Breast epithelium (tissue), 4 donors: ENCODE results near the gene TPD52L1. TPM values are rescaled to one million over a fixed set of nuclear protein-coding genes. Genes with fewer than 3 reads are reported as not detected.

Experiments used
- DNase-seq, 2 donors: peaks; one replicate each; pipeline ENCODE4 v3.0.0-alpha.2; 2019; ENCODE audit warnings: low spot score in 2 of 2
- H3K27ac ChIP-seq, 2 donors: fragments of 200-600 bp; sonication (generic) in 1 of 2; one replicate each; pipeline ENCODE4 v1.5.1; 2016 to 2019; ENCODE audit warnings: mild to moderate bottlenecking in 1 of 2
- H3K27me3 ChIP-seq, 2 donors: fragments of 200-600 bp; sonication (generic) in 1 of 2; one replicate each; pipeline versions ENCODE4 v1.5.1 to v1.6.0; 2017 to 2019; ENCODE audit warnings: control low read depth in 1 of 2, mild to moderate bottlenecking in 1 of 2
- H3K36me3 ChIP-seq: fragments of 200-600 bp; one replicate; pipeline ENCODE4 v1.5.1; 2019
- H3K4me1 ChIP-seq, 2 donors: fragments of 200-600 bp; sonication (generic); one replicate each; pipeline ENCODE4 v1.5.1; 2016 to 2019; ENCODE audit warnings: control low read depth in 1 of 2
- H3K4me3 ChIP-seq, 3 donors: fragments of 200-600 bp; sonication (generic); 1 replicate in 2 of 3; 2 replicates in 1 of 3; pipeline ENCODE4 v1.5.1; 2016 to 2019; ENCODE audit warnings: mild to moderate bottlenecking in 3 of 3, moderate library complexity in 2 of 3
- H3K9me3 ChIP-seq, 2 donors: fragments of 200-600 bp; sonication (generic) in 1 of 2; one replicate each; pipeline ENCODE4 v1.5.1; 2016 to 2019; ENCODE audit warnings: control low read depth in 1 of 2
- CTCF ChIP-seq, 3 donors: fragments of 450-650 bp; IDR thresholded peaks; one replicate each; pipeline ENCODE4 v1.5.1; 2016 to 2017; ENCODE audit warnings: antibody characterized with exemption in 3 of 3, mild to moderate bottlenecking in 3 of 3, moderate library complexity in 3 of 3
- POLR2A ChIP-seq: fragments of 450-650 bp; IDR thresholded peaks from one replicate; pipeline ENCODE4 v1.6.1; 2016; ENCODE audit warnings: antibody characterized with exemption, mild to moderate bottlenecking, moderate library complexity
- POLR2AphosphoS5 ChIP-seq, 3 donors: sonication (generic); formaldehyde crosslinking; IDR thresholded peaks; one replicate each; pipeline ENCODE4 v1.6.1; 2017; ENCODE audit warnings: antibody characterized with exemption in 3 of 3
- intact Hi-C: fragments of 100-400 bp; cut with DNase I; formaldehyde crosslinking; loops from one replicate; pipeline ENCODE4 v1.15.1; 2023; ENCODE audit warnings: low total_unique reads
- total RNA-seq, 3 donors: library from RNA; depleted of rRNA; stranded (reverse); fragments of >200 nt; gene quantifications; one replicate each; pipeline ENCODE4 v1.1.0, GENCODE V29; 2016

Gene TPD52L1
- total RNA-seq, 3 donors from 2014 or later: 27.2 to 266 (median 81.3) TPM

- Histone ChIP-seq H3K4me3 (no peak overlapping the region), H3K27me3 (no peaks in the 10 kb centered on the region), H3K27ac (no peak overlapping the region), H3K36me3 (no peaks in the 10 kb centered on the region), H3K9me3 (peaks cover 12 to 25% of the 10 kb centered on the region in 2 donors), H3K4me1 (no peaks in the 10 kb centered on the region)
- DNase-seq: no peak
- intact Hi-C loops: no loop called here
- TF ChIP-seq POLR2A (no peak), CTCF (IDR thresholded peaks at IDR 0.05) (no peak), POLR2AphosphoS5 (IDR thresholded peaks at IDR 0.05) (no peak)
Observed at GRCh38 chr6:125111219-125111983, 42.2 kb upstream of the TPD52L1 start.

GRCh38 chr6:125112934-125113333 lies 40.6 kb upstream of the TPD52L1 start:
- Histone ChIP-seq H3K9me3 (peaks cover 12 to 25% of the 10 kb centered on the region in 2 donors), H3K27ac (no peak overlapping the region), H3K4me3 (no peak overlapping the region), H3K27me3 (no peaks in the 10 kb centered on the region), H3K4me1 (no peaks in the 10 kb centered on the region), H3K36me3 (no peaks in the 10 kb centered on the region)
- intact Hi-C loops: no loop called here
- TF ChIP-seq POLR2A: no peak
- TF ChIP-seq POLR2AphosphoS5 (IDR thresholded peaks at IDR 0.05): no peak
- TF ChIP-seq CTCF (IDR thresholded peaks at IDR 0.05): no peak
- no peak for DNase-seq

GRCh38 chr6:125114248-125114858 lies 39.2 kb upstream of the TPD52L1 start:
- peak in 1 of 2 donors; percentile 43 for DNase-seq
- no peak overlapping the region for H3K27ac ChIP-seq
- TF ChIP-seq POLR2AphosphoS5 (IDR thresholded peaks at IDR 0.05) (no peak), CTCF (IDR thresholded peaks at IDR 0.05) (peak; percentile 66 to 82 (median 73)), POLR2A (no peak)
- H3K9me3 ChIP-seq: peaks cover 12 to 25% of the 10 kb centered on the region in 2 donors
- H3K36me3 ChIP-seq: no peaks in the 10 kb centered on the region
- no peaks in the 10 kb centered on the region for H3K4me1 ChIP-seq
- H3K4me3 ChIP-seq: no peak overlapping the region
- H3K27me3 ChIP-seq: no peaks in the 10 kb centered on the region
- intact Hi-C loops: no loop called here

GRCh38 chr6:125116170-125116569 lies 37.4 kb upstream of the TPD52L1 start:
- Histone ChIP-seq H3K27ac (no peak overlapping the region), H3K27me3 (no peaks in the 10 kb centered on the region), H3K36me3 (no peaks in the 10 kb centered on the region), H3K9me3 (peaks cover 4 to 8% of the 10 kb centered on the region in 2 donors), H3K4me1 (no peaks in the 10 kb centered on the region), H3K4me3 (no peak overlapping the region)
- no peak for DNase-seq
- intact Hi-C loops: no loop called here
- no peak for TF ChIP-seq POLR2A
- TF ChIP-seq CTCF (IDR thresholded peaks at IDR 0.05): no peak
- TF ChIP-seq POLR2AphosphoS5 (IDR thresholded peaks at IDR 0.05): no peak

DNA sequence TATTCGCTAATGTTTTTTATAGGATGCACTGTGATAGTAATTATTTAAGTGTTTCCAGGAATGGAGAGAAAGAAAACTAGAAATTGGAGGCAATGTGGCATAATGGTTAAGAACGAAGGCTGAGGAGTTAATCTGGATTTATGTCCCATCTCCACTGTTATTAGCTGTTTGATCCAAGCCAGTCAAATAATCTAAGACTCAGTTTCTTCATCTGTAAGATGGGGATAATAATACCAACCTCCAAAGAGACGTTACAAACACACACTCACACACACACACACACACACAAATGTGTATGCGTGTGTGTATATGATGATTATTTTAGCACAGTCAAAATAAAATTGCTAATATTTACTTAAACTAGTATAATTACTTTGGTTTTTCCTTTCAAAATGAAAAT lies 36.9 kb upstream of the TPD52L1 start:
- Histone ChIP-seq H3K4me3 (no peak overlapping the region), H3K27me3 (no peaks in the 10 kb centered on the region), H3K27ac (no peak overlapping the region), H3K9me3 (peaks cover 3 to 4% of the 10 kb centered on the region in 2 donors), H3K36me3 (no peaks in the 10 kb centered on the region), H3K4me1 (no peaks in the 10 kb centered on the region)
- TF ChIP-seq CTCF (IDR thresholded peaks at IDR 0.05): no peak
- no peak for TF ChIP-seq POLR2A
- TF ChIP-seq POLR2AphosphoS5 (IDR thresholded peaks at IDR 0.05): no peak
- intact Hi-C loops: no loop called here
- DNase-seq: no peak
